CD4-positive, alpha-beta T cell treated with Interferon gamma for 1 hour (primary cell): ENCODE results near the gene EP300.
A peak's percentile ranks its signal among the peaks of the same experiment; 100 is the strongest.
"Not testable (repeated sequence)": the region's sequence is repeated elsewhere in the genome, so short reads cannot be mapped to it uniquely, and the experiment has no call there.

Experiments used
- DNase-seq: peaks from one replicate; pipeline ENCODE4 v3.0.0-alpha.2; 2020

Gene EP300

GRCh38 chr22:41092023-41092817 is at the start of gene EP300:
Gene EP300, plus strand, starts transcription at chr22:41092592. Its CDS starts 413 bp downstream, at chr22:41093005.
- peak; percentile 92 for DNase-seq

- no peak for DNase-seq
Measured at GRCh38 chr22:41043722-41044121, 48.7 kb upstream of the EP300 start.

DNA sequence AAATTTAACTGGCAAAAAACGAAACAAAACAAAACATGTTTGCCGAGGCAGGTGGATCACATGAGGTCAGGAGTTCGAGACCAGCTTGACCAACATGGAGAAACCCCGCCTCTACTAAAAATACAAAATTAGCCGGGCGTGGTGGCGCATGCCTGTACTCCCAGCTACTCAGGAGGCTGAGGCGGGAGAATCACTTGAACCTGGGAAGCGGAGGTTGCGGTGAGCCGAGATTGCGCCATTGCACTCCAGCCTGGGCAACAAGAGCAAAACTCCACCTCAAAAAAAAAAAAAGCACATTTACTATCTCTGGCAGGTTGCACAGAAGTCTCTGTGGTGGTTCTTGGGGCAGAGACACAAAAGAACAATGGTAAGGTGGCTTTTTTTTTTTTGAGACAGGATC is 46.8 kb upstream of the EP300 start:
- not testable (repeated sequence) for DNase-seq

DNA sequence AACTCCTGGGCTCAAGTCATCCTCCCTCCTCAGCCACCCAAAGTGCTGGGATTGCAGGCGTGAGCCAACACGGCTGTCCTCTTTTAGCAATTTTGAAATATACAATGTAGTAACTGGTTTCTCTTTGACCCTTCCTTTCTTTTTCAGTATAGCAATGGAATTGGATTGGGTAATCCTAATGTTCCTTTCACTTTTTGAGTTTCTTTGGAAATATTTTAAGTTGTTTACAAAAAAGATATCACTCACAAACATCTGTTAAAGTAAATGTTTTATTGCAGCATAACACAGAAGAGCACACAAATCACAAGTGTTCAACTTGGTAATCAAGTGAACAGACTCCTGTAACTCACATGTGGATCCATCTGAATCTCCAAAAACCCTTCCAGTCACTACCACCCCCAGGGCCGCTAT is 44.6 kb upstream of the EP300 start:
- no peak for DNase-seq

DNA sequence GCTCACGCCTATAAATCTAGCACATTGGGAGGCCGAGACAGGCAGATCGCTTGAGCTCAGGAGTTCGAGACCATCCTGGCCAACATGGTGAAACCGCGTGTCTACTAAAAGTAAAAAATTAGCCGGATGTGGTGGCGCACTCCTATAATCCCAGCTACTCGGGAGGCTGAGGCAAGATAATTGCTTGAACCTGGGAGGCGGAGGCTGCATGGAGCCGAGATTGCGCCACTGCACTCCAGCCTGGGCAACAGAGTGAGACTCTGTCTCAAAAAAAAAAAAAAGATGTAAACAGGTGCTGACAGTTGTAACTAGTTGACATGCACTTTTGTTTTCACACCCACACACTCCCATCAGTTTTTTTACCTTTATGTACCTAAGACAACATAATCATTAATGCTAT is 44.0 kb upstream of the EP300 start:
- DNase-seq, result not testable (repeated sequence)

DNA sequence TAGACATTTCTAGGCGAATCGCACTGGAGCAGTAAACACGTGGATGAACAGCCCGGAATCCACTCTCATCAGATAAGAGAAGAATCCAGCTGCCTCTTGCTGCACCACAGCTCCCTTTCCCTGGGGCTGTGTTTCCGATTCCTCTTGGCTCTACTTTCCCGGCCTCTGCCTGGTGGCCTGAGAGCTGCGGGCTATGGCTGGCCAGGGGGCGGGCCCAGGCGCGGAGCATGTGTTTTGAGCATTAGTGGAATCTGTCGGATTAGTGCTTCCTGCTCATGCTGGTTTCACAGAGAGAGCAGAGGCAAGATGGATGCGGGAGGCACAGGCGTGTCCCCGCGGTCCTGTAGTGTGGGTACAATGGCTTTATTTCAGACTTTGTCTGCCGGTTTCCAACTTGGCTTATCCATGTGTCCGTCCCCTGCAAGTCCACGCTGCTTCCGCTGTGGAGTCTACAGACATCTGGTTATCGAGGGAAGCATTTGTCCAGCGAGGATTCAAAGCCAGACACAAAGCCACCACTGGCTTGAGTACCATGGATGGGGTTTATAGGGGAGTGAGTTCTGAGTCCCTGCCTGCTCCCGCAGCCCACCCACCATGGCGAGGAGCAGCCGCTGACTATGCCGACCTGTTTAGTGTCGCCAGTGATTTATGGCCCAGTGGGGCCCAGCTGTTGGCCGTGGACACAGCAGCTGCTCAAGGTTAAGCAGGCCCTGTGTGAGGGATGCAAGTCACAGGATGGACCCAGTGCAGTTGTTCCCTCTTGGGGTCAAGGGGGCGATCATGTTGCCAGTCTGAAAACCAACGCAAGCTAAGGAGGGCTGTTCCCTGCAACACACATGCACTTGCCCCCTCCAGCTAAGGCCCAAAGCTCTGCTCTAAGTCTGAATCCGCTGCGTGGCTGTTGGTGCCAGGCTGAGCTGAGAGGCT is 43.3 kb upstream of the EP300 start:
- DNase-seq, result no peak

DNA sequence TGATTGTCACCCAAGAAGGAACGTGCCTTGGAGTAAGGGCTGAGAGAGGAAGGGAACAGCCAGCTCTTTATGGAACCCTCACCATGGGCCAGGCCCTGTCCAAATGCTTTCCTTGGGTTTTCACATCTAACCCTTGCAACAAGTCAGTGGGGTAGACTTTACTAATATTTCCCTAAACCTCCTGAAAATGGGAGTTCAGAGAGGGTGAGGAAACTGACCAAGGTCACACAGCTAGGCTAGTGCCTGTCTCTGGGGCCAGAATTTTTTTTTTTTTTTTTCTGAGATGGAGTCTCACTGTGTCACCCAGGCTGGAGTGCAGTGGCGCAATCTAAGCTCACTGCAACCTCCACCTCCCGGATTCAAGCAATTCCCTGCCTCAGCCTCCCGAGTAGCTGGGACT is 42.6 kb upstream of the EP300 start:
- not testable (repeated sequence) for DNase-seq

DNA sequence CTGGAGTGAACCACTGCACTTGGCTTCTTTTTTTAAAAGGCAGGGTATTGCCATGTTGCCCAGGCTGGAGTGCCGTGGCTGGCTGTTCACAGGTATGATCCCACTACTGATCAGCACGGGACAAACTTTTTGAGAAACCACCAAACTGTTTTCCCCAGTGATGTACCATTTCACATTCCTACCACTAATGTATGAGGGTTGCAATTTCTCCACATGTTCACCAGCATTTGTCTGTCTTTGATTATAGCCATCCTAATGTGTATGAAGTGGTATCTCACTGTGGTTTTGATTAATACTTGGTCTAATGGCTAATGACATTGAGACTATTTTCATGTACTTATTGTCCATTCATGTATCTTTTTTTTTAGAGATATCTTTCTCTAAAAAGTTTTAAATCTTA is 41.5 kb upstream of the EP300 start:
- no peak for DNase-seq

GRCh38 chr22:41052661-41053490 is 39.5 kb upstream of the EP300 start:
- no peak for DNase-seq

- no peak for DNase-seq
Measured at GRCh38 chr22:41057076-41057475, 35.3 kb upstream of the EP300 start.

DNA sequence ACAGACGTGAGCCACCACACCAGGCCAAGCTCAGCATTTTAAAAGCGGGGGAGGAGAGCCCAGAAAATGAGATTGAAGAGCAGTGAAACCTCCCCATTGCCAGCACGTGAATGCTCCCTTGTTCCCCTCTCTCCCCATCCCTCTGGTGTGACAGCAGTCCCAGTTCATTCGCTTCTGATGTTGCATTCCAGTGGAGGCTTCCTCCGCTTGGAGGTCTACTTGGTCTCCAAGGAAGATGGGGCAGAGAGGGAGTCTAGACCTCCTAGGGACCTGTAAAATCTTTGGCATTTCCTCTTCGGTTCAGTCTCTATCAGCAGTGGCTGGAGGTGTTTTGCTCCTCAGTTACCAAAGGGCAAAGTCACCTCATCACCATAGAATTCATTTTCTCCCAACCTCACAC is 30.2 kb upstream of the EP300 start:
- no peak for DNase-seq

GRCh38 chr22:41064326-41064725 is 28.1 kb upstream of the EP300 start:
- DNase-seq, result not testable (repeated sequence)

DNA sequence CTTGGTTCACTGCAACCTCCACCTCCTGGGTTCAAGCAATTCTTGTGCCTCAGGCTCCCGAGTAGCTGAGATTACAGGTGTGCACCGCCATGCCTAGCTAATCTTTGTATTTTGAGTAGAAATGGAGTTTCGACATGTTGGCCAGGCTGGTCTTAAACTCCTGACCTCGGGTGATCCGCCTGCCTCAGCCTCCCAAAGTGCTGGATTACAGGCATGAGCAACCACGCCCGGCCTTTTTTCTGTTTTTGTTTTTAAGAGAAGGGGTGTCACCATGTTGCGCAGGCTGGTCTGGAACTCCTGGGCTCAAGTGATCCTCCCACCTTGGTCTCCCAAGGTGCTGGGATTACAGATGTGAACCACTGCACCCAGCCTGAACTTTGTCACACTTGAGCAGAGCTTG is 26.1 kb upstream of the EP300 start:
- not testable (repeated sequence) for DNase-seq

GRCh38 chr22:41067968-41068367 is 24.4 kb upstream of the EP300 start:
- not testable (repeated sequence) for DNase-seq

DNA sequence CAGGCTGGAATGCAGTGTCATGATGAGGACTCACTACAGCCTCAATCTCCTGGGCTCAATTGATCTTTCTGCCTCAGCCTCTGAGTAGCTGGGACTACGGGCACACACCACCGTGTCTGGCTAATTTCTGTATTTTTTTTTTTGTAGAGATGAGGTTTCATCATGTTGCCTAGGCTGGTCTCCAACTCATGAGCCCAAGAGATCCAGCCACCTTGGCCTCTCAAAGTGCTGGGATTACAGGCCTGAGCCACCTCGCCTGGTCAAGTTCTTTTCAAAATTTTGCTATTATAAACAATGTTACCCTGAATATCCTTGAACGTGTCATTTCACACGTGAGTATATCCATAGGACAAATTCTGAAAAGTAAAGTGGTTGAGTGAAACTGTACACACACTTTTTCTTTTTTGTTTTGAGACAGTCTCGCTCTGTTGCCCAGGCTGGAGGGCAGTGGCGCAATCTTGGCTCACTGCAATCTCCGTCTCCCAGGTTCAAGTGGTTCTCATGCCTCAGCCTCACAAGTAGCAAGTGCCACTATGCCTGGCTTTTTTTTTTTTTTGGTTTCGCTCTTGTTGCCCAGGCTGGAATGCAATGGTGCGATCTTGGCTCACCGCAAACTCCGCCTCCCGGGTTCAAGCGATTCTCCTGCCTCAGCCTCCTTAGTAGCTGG is 21.6 kb upstream of the EP300 start:
- no peak for DNase-seq

DNA sequence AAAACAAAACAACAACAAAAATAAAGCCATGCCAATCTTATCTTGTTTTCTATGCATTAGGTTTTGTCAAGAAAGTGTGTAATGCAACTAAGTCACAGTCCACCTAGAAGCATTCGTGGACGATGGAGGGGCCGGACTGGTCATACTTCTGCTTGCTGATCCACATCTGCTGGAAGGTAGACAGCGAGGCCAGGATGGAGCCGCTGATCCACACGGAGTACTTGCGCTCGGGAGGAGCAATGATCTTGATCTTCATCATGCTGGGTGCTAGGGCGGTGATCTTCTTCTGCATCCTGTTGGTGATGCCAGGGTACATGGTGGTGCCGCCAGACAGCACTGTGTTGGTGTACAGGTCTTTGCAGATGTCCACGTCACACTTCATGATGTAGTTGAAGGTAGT is 18.3 kb upstream of the EP300 start:
- no peak for DNase-seq

GRCh38 chr22:41074466-41074865 is 17.9 kb upstream of the EP300 start:
- DNase-seq, result no peak

DNA sequence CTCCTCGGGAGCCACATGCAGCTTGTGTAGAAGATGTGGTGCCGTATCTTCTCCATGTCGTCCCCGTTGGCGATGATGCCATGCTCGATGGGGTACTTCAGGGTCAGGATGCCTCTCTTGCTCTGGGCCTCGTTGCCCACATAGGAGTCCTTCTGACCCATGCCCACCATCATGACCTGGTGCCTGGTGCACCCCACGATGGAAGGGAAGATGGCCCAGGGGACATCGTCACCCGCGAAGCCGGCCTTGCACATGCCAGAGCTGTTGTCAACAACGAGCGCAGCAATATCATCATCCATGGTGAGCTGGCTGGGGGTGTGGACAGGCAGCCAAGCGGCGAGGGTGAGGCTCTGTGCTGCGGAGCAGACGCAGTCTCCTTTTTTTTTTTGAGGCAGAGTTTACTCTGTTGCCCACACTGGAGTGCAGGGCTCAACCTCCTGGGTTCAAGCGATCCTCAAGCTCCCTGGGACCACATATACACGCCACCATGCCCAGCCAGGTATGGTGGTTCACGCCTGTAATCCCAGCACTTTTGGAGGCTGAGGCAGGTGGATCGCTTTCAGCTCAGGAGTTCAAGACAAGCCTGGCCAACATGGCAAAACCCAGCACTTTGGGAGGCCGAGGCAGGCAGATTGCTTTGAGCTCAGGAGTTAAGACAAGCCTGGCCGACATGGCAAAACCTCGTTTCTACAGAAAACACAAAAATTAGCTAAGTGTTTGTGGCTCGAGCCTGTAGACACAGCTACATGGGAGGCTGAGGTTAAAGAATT is 17.3 kb upstream of the EP300 start:
- DNase-seq, result no peak

DNA sequence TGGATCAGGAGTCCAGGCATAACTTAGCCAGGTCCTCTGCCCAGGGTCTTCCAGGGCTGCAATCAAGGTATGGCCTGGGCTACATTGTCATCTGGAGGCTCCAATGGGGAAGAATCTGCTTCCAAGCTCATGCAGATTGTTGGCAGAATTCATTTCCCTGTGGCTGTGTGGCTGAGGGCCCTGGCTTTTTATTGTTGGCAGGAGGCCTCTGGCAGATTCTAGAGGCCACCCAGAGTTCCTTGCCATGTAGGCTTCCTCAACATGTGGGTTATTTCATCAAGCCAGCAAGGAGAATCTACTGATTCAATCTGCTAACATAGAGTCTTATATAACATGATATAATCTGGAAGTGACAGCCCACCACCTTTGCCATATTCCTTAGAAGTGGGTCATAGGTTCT is 16.4 kb upstream of the EP300 start:
- no peak for DNase-seq

DNA sequence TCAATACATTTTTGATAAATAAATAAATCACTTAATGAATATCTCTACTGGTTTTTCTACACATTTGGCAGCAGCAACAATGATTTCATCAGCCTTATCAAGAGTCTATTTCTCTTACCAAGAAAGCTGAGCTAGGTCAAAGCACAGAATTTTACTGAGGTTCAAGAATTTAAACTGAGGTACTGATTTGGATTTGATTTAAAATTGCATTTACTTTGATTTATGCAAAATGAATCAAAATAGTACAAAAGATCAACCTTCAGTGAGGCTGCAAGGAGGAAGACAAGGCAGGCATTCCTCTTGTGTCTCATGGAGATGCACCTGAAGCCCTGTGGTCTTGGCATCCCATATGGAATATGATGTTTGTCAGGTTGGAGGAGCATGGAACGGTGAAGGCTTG is 15.5 kb upstream of the EP300 start:
- DNase-seq, result no peak

GRCh38 chr22:41078931-41079330 is 13.5 kb upstream of the EP300 start:
- no peak for DNase-seq

GRCh38 chr22:41085842-41086241 is 6.5 kb upstream of the EP300 start:
- DNase-seq, result no peak
